Vagina (tissue), 2 donors: ENCODE results near the gene ATG4D. TPM values are rescaled to one million over a fixed set of nuclear protein-coding genes. Genes with fewer than 3 reads are reported as not detected.
A peak's percentile ranks its signal among the peaks of the same experiment; 100 is the strongest.

Experiments used
- DNase-seq, 2 donors: peaks; one replicate each; pipeline ENCODE4 v3.0.0-alpha.2; 2017; ENCODE audit errors: extremely low spot score in 2 of 2
- H3K27ac ChIP-seq: fragments of 200-600 bp; sonication (generic); one replicate; pipeline ENCODE4 v1.5.1; 2019
- H3K27me3 ChIP-seq: fragments of 200-600 bp; sonication (generic); one replicate; pipeline ENCODE4 v1.5.1; 2019
- H3K36me3 ChIP-seq, 2 donors: fragments of 200-600 bp; sonication (generic); one replicate each; pipeline ENCODE4 v1.5.1; 2017 to 2019
- H3K4me1 ChIP-seq: fragments of 200-600 bp; sonication (generic); one replicate; pipeline ENCODE4 v1.5.1; 2019
- H3K4me3 ChIP-seq, 2 donors: fragments of 200-600 bp; sonication (generic); 1 replicate in 1 of 2; 2 replicates in 1 of 2; pipeline ENCODE4 v1.5.1; 2016 to 2019
- H3K9me3 ChIP-seq: fragments of 200-600 bp; sonication (generic); one replicate; pipeline ENCODE4 v1.5.1; 2019
- CTCF ChIP-seq, 3 experiments: fragments of 450-650 bp in 2 of 3; fragments of 200-600 bp in 1 of 3; sonication (generic) in 1 of 3; IDR thresholded peaks; one replicate each; pipeline ENCODE4 v1.5.1; 2017 to 2019; ENCODE audit warnings: antibody characterized with exemption in 3 of 3, mild to moderate bottlenecking in 2 of 3, moderate library complexity in 2 of 3
- POLR2A ChIP-seq, 2 donors: fragments of 450-650 bp; IDR thresholded peaks; one replicate each; pipeline ENCODE4 v1.6.1; 2017; ENCODE audit warnings: antibody characterized with exemption in 2 of 2, mild to moderate bottlenecking in 2 of 2, moderate library complexity in 2 of 2
- POLR2AphosphoS5 ChIP-seq, 2 donors: sonication (generic); formaldehyde crosslinking; IDR thresholded peaks; one replicate each; pipeline ENCODE4 v1.9.0; 2017; ENCODE audit warnings: antibody characterized with exemption in 2 of 2, mild to moderate bottlenecking in 2 of 2, low read depth in 1 of 2; ENCODE audit not compliant: insufficient read depth in 1 of 2
- intact Hi-C: fragments of 100-400 bp; cut with DNase I; formaldehyde crosslinking; loops from one replicate; pipeline ENCODE4 v1.15.1; 2023
- total RNA-seq: library from RNA; depleted of rRNA; stranded (reverse); fragments of >200 nt; gene quantifications from one replicate; pipeline ENCODE4 v1.2.3, GENCODE V29; 2016

ATG4D gene
- total RNA-seq, 1 donor from 2014 or later, result 18.2 TPM

GRCh38 chr19:10516671-10517286, 26.9 kb upstream of the ATG4D start:
- H3K27ac ChIP-seq, result peak overlapping the region; percentile 48
- intact Hi-C loops, result no loop called here
- no peaks in the 10 kb centered on the region for H3K9me3 ChIP-seq
- peaks cover 41% of the 10 kb centered on the region for H3K4me1 ChIP-seq
- peaks cover 5% of the 10 kb centered on the region for H3K27me3 ChIP-seq
- DNase-seq, result no peak
- peak overlapping the region; percentile 37 to 51 for H3K4me3 ChIP-seq
- TF ChIP-seq POLR2A (IDR thresholded peaks at IDR 0.05) (no peak), POLR2AphosphoS5 (IDR thresholded peaks at IDR 0.05; ENCODE audit: insufficient read depth in 1 of 2, low read depth in 1 of 2) (no peak), CTCF (IDR thresholded peaks at IDR 0.05) (no peak)
- no peaks in the 10 kb centered on the region for H3K36me3 ChIP-seq

GRCh38 chr19:10517361-10517759, 26.3 kb upstream of the ATG4D start, which contains the start of gene S1PR5:
Gene S1PR5, minus strand, starts transcription at chr19:10517447. Its CDS starts 2,436 bp downstream, at chr19:10515011.
- TF ChIP-seq POLR2AphosphoS5 (IDR thresholded peaks at IDR 0.05; ENCODE audit: insufficient read depth in 1 of 2, low read depth in 1 of 2) (no peak), POLR2A (IDR thresholded peaks at IDR 0.05) (no peak), CTCF (IDR thresholded peaks at IDR 0.05) (no peak)
- H3K4me3 ChIP-seq, result peak within 1 kb of the TSS; percentile 37 to 51
- H3K27me3 ChIP-seq, result peaks cover 5% of the 10 kb centered on the region
- DNase-seq, result no peak
- no peaks in the 10 kb centered on the region for H3K36me3 ChIP-seq
- H3K4me1 ChIP-seq, result peaks cover 41% of the 10 kb centered on the region
- H3K9me3 ChIP-seq, result no peaks in the 10 kb centered on the region
- H3K27ac ChIP-seq, result peak within 1 kb of the TSS; percentile 48
- intact Hi-C loops, result no loop called here

- TF ChIP-seq CTCF (IDR thresholded peaks at IDR 0.05), result no peak
- no peak for TF ChIP-seq POLR2A (IDR thresholded peaks at IDR 0.05)
- no peak for TF ChIP-seq POLR2AphosphoS5 (IDR thresholded peaks at IDR 0.05; ENCODE audit: insufficient read depth in 1 of 2, low read depth in 1 of 2)
- H3K36me3 ChIP-seq, result no peaks in the 10 kb centered on the region
- H3K4me3 ChIP-seq, result peak overlapping the region; percentile 37 to 51
- peaks cover 41% of the 10 kb centered on the region for H3K4me1 ChIP-seq
- peaks cover 5% of the 10 kb centered on the region for H3K27me3 ChIP-seq
- intact Hi-C loops, result no loop called here
- peak overlapping the region; percentile 48 for H3K27ac ChIP-seq
- DNase-seq, result no peak
- H3K9me3 ChIP-seq, result no peaks in the 10 kb centered on the region
Measured at GRCh38 chr19:10517760-10518443, 25.8 kb upstream of the ATG4D start.

GRCh38 chr19:10518444-10519361, 25.0 kb upstream of the ATG4D start:
- no peak for DNase-seq
- peaks cover 5% of the 10 kb centered on the region for H3K27me3 ChIP-seq
- H3K4me1 ChIP-seq, result peaks cover 41% of the 10 kb centered on the region
- intact Hi-C loops, result no loop called here
- H3K36me3 ChIP-seq, result no peaks in the 10 kb centered on the region
- TF ChIP-seq POLR2AphosphoS5 (IDR thresholded peaks at IDR 0.05; ENCODE audit: insufficient read depth in 1 of 2, low read depth in 1 of 2) (no peak), CTCF (IDR thresholded peaks at IDR 0.05) (no peak), POLR2A (IDR thresholded peaks at IDR 0.05) (no peak)
- H3K27ac ChIP-seq, result peak overlapping the region; percentile 36
- H3K4me3 ChIP-seq, result no peak overlapping the region
- no peaks in the 10 kb centered on the region for H3K9me3 ChIP-seq
